IgD-negative memory B cell (primary cell): ENCODE results near the gene SMARCD1. TPM values are rescaled to one million over a fixed set of nuclear protein-coding genes. Genes with fewer than 3 reads are reported as not detected.

Experiments used
- H3K27ac Mint-ChIP-seq, 3 donors: one replicate each; pipeline ENCODE4 v1.8.0; 2020 to 2022; ENCODE audit warnings: mild to moderate bottlenecking in 3 of 3, mixed read lengths in 3 of 3, moderate library complexity in 1 of 3
- H3K27me3 Mint-ChIP-seq: one replicate; pipeline ENCODE4 v1.8.0; 2021; ENCODE audit warnings: mixed read lengths
- H3K36me3 Mint-ChIP-seq: one replicate; pipeline ENCODE4 v1.8.0; 2020; ENCODE audit warnings: mild to moderate bottlenecking, mixed read lengths
- H3K4me1 Mint-ChIP-seq, 3 donors: one replicate each; pipeline ENCODE4 v1.8.0; 2020 to 2022; ENCODE audit warnings: mixed read lengths in 3 of 3, mild to moderate bottlenecking in 1 of 3
- H3K4me3 Mint-ChIP-seq, 4 donors: one replicate each; pipeline ENCODE4 v1.8.0; 2020 to 2022; ENCODE audit warnings: mild to moderate bottlenecking in 4 of 4, mixed read lengths in 4 of 4, moderate library complexity in 3 of 4
- H3K9me3 Mint-ChIP-seq, 3 donors: one replicate each; pipeline ENCODE4 v1.8.0; 2020 to 2021; ENCODE audit warnings: mixed read lengths in 3 of 3, mild to moderate bottlenecking in 1 of 3
- polyA plus RNA-seq: library from polyadenylated mRNA; unstranded; fragments of 300-500 nt; fragmentation: Illumina TruSeq; gene quantifications from one replicate; pipeline ENCODE4 v1.2.3, GENCODE V29; 2021

The SMARCD1 gene
- polyA plus RNA-seq, 1 donor from 2014 or later: 27.9 TPM

DNA sequence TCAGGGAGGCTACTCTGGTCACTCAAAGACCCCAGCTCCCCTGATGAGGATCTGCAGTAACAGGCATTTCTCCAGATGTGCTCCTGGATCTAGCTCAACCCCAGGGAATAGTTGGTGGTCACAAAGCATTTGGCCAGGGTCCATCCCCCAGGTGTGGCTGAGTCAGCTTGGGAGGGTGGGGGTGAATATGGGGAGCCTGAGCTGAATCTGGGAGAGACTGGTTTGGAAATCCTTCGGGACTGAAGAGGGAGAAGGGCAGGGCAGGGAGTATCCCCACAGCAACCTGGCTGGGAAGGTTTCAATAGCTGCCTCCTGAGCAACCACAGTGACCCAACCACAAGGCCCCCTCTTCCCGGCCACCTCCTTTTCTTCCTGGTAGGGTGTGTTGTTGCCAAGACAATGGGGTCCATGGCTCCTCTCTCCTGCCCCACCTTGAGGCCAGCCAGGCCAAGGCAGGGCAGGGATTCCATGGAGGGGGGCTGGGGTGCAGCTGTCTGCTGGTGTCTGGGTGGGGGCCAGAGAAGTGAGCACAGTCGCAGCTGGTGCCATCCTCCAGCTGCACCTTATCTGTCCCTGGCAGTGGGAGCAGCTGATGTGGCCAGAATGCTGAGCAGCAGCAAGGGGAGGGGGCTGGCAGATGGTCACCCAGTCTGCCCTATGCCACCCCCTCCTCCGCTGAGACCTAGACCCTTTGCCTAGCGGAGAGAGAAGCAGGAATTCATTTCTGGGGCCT lies 22.2 kb upstream of the SMARCD1 start:
- Mint-ChIP-seq H3K4me3 (no peak overlapping the region), H3K27ac (no peak overlapping the region), H3K4me1 (no peaks in the 10 kb centered on the region), H3K27me3 (peaks cover 33% of the 10 kb centered on the region), H3K9me3 (no peaks in the 10 kb centered on the region), H3K36me3 (no peaks in the 10 kb centered on the region)

GRCh38 chr12:50065726-50066310 lies 19.3 kb upstream of the SMARCD1 start:
- Mint-ChIP-seq H3K4me1 (peaks cover 0 to 7% (median 7%) of the 10 kb centered on the region in 3 donors), H3K9me3 (no peaks in the 10 kb centered on the region), H3K36me3 (no peaks in the 10 kb centered on the region), H3K4me3 (no peak overlapping the region), H3K27ac (no peak overlapping the region), H3K27me3 (peaks cover 20% of the 10 kb centered on the region)

GRCh38 chr12:50066402-50066801 lies 18.7 kb upstream of the SMARCD1 start:
- Mint-ChIP-seq H3K27ac (no peak overlapping the region), H3K27me3 (peaks cover 17% of the 10 kb centered on the region), H3K4me1 (peaks cover 0 to 7% (median 7%) of the 10 kb centered on the region in 3 donors), H3K9me3 (no peaks in the 10 kb centered on the region), H3K36me3 (no peaks in the 10 kb centered on the region), H3K4me3 (no peak overlapping the region)

- Mint-ChIP-seq H3K36me3 (no peaks in the 10 kb centered on the region), H3K27me3 (peaks cover 9% of the 10 kb centered on the region), H3K4me1 (peaks cover 0 to 7% (median 7%) of the 10 kb centered on the region in 3 donors), H3K27ac (no peak overlapping the region), H3K4me3 (no peak overlapping the region), H3K9me3 (no peaks in the 10 kb centered on the region)
Observed at GRCh38 chr12:50069069-50069468, 16.1 kb upstream of the SMARCD1 start.

GRCh38 chr12:50069539-50069938 lies 15.6 kb upstream of the SMARCD1 start:
- peaks cover 0 to 7% (median 7%) of the 10 kb centered on the region in 3 donors for H3K4me1 Mint-ChIP-seq
- H3K36me3 Mint-ChIP-seq: no peaks in the 10 kb centered on the region
- H3K27me3 Mint-ChIP-seq: peaks cover 9% of the 10 kb centered on the region
- no peak overlapping the region for H3K27ac Mint-ChIP-seq
- H3K9me3 Mint-ChIP-seq: no peaks in the 10 kb centered on the region
- H3K4me3 Mint-ChIP-seq: no peak overlapping the region

DNA sequence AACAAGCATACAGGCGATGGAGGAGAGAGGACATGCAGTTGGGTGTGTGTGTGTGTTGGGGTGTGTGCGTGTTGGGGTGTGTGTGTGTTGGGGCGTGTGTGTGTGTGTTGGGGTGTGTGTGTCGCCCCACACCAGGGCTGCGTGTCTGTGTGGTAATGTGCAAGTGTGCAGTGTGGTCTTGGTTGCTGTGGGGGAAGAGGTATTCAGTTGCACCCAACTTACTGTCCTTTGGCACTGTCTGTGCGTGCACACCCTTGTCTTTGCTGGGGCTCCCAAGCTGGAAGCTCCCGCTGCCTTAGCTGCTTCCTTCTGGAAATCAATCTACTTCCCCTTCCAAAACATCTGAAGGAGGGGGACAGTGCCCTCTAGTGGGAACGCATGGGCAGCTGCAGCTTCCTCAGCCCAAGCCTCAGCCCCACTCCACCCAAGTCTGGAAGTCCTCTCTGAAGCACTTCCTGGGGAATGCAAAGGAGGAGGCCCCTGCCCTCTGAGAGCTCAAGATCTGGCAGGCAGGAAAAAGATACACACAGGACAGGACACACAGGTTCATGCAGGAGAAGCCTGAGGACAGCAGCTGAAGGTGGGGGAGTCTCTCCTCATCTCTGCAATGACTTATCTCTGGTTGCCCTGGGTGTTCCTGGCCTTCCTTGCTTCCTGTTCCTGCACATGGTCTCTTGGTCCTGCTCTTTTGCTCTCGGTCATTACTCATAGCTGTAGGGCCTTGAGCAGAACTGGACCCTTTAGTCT lies 14.7 kb upstream of the SMARCD1 start:
- peaks cover 0 to 10% (median 7%) of the 10 kb centered on the region in 3 donors for H3K4me1 Mint-ChIP-seq
- no peaks in the 10 kb centered on the region for H3K36me3 Mint-ChIP-seq
- no peak overlapping the region for H3K27ac Mint-ChIP-seq
- H3K4me3 Mint-ChIP-seq: no peak overlapping the region
- no peaks in the 10 kb centered on the region for H3K9me3 Mint-ChIP-seq
- peaks cover 9% of the 10 kb centered on the region for H3K27me3 Mint-ChIP-seq

- no peaks in the 10 kb centered on the region for H3K36me3 Mint-ChIP-seq
- H3K4me1 Mint-ChIP-seq: peaks cover 0 to 10% (median 7%) of the 10 kb centered on the region in 3 donors
- no peak overlapping the region for H3K4me3 Mint-ChIP-seq
- no peaks in the 10 kb centered on the region for H3K9me3 Mint-ChIP-seq
- H3K27me3 Mint-ChIP-seq: peaks cover 9% of the 10 kb centered on the region
- no peak overlapping the region for H3K27ac Mint-ChIP-seq
Observed at GRCh38 chr12:50072198-50072907, 12.8 kb upstream of the SMARCD1 start.

GRCh38 chr12:50073206-50073605 lies 11.9 kb upstream of the SMARCD1 start:
- H3K27ac Mint-ChIP-seq: no peak overlapping the region
- H3K9me3 Mint-ChIP-seq: no peaks in the 10 kb centered on the region
- no peak overlapping the region for H3K4me3 Mint-ChIP-seq
- peaks cover 9% of the 10 kb centered on the region for H3K27me3 Mint-ChIP-seq
- H3K4me1 Mint-ChIP-seq: peaks cover 0 to 10% (median 7%) of the 10 kb centered on the region in 3 donors
- no peaks in the 10 kb centered on the region for H3K36me3 Mint-ChIP-seq

DNA sequence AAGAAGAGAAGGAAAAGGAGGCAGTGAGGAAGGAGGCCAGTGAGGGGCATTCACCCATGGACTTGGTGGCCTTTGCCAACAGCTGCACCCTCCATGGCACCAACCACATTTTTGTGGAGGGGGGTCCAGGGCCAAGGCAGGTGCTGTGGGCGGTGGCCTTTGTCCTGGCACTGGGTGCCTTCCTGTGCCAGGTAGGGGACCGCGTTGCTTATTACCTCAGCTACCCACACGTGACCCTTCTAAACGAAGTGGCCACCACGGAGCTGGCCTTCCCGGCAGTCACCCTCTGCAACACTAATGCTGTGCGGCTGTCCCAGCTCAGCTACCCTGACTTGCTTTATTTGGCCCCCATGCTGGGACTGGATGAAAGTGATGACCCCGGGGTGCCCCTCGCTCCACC lies 11.4 kb upstream of the SMARCD1 start:
- no peak overlapping the region for H3K4me3 Mint-ChIP-seq
- no peak overlapping the region for H3K27ac Mint-ChIP-seq
- H3K36me3 Mint-ChIP-seq: no peaks in the 10 kb centered on the region
- H3K27me3 Mint-ChIP-seq: peaks cover 9% of the 10 kb centered on the region
- no peaks in the 10 kb centered on the region for H3K9me3 Mint-ChIP-seq
- peaks cover 0 to 10% (median 7%) of the 10 kb centered on the region in 3 donors for H3K4me1 Mint-ChIP-seq

DNA sequence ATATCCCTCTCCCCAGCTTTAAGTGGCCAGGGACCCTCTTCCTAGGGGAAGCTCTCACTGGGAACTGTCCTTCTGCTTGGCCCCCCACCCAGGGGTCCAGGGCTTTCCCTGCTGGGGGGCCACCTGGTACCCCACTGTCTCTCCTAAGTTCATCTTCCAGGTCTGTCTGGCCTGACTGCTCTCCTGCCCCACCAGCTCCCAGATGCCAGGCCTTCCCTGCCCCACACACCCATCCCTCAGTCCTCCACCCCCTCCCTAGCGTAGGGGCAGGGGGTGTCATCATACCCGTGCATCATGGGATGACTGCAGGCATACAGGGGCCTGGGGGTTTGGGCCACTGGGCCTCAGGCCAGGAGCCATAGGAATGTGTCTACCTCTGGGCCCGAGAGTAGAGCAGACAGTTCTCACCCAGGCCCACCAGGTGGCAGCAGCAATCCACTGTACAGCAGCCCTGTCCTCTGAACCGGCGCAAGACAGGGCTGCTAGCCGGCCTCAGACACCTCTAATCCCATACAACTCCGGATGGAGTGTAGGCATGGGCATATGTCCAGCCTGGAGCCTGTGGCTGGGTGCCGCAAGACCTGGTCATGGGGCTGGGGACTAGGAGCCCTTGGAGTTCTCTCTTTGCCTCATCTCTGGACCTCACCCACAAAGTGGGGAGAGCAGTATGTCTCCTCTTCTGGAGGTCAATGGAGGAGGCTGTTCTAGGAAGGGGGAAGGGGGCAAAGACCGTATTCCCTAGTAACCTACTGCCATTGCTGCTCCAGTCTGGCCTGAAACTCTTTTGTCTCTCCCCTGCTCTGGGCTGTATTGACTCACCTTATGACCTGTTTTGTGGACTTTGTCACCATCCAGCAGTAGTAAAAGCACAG lies 10.0 kb upstream of the SMARCD1 start:
- H3K36me3 Mint-ChIP-seq: no peaks in the 10 kb centered on the region
- no peaks in the 10 kb centered on the region for H3K9me3 Mint-ChIP-seq
- peaks cover 0 to 9% (median 5%) of the 10 kb centered on the region in 3 donors for H3K4me1 Mint-ChIP-seq
- no peak overlapping the region for H3K4me3 Mint-ChIP-seq
- no peak overlapping the region for H3K27ac Mint-ChIP-seq
- H3K27me3 Mint-ChIP-seq: peaks cover 8% of the 10 kb centered on the region

DNA sequence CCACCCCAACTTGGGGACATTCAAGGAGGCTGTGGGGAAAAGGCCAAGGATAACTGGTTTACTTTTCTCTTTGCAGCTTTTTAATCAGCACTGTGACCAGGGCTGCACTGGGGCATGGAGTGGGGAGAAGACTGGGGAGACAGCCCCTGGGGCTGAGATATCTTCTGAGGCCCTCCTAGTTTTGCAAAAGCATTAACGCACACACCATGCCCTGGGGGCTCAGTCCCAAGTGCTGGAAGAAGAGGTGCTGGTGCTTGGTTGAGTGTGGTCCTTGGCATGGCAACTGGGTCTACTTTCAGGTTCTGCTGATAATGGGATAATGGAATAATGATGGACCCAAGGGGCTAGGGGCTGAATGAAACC lies 9.4 kb upstream of the SMARCD1 start:
- Mint-ChIP-seq H3K27ac (no peak overlapping the region), H3K4me1 (peaks cover 0 to 3% (median 0%) of the 10 kb centered on the region in 3 donors), H3K27me3 (peaks cover 5% of the 10 kb centered on the region), H3K4me3 (no peak overlapping the region), H3K36me3 (no peaks in the 10 kb centered on the region), H3K9me3 (no peaks in the 10 kb centered on the region)

- Mint-ChIP-seq H3K4me1 (peaks cover 0 to 3% (median 0%) of the 10 kb centered on the region in 3 donors), H3K4me3 (no peak overlapping the region), H3K36me3 (no peaks in the 10 kb centered on the region), H3K27me3 (peaks cover 2% of the 10 kb centered on the region), H3K27ac (no peak overlapping the region), H3K9me3 (no peaks in the 10 kb centered on the region)
Observed at GRCh38 chr12:50077099-50077498, 8.0 kb upstream of the SMARCD1 start.

DNA sequence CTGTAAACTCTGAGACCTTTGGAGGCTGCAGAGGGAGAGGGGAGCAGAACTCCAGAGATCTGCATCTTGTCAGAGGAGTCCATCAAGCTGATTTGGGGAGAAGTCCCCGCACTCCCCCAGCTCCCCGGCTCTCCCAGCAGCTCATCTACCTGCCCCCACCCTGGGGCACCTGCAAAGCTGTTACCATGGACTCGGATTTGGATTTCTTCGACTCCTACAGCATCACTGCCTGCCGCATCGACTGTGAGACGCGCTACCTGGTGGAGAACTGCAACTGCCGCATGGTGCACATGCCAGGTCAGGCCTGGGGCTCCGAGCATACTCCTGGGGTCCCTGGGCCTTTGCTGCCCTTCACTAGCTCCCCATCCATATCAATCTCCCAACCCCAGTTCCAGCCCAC lies 6.9 kb upstream of the SMARCD1 start:
- H3K27ac Mint-ChIP-seq: no peak overlapping the region
- no peaks in the 10 kb centered on the region for H3K9me3 Mint-ChIP-seq
- H3K4me1 Mint-ChIP-seq: peaks cover 0 to 3% (median 0%) of the 10 kb centered on the region in 3 donors
- no peaks in the 10 kb centered on the region for H3K36me3 Mint-ChIP-seq
- no peak overlapping the region for H3K4me3 Mint-ChIP-seq
- H3K27me3 Mint-ChIP-seq: peaks cover 2% of the 10 kb centered on the region

DNA sequence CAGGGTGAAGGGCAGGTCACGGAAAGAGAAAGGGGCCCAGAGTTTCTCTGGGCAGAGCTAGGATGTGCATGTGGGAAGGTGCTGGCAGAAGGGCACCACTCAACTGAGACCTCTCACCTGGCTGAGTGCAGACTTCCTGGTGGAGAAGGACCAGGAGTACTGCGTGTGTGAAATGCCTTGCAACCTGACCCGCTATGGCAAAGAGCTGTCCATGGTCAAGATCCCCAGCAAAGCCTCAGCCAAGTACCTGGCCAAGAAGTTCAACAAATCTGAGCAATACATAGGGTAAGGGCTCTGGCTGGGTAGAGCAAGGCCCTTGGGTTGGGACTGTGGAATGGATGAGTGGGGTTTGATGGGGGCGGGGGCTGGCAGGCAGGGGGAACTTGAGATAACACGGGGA lies 5.4 kb upstream of the SMARCD1 start:
- H3K27ac Mint-ChIP-seq: no peak overlapping the region
- no peaks in the 10 kb centered on the region for H3K36me3 Mint-ChIP-seq
- H3K27me3 Mint-ChIP-seq: peaks cover 1% of the 10 kb centered on the region
- H3K9me3 Mint-ChIP-seq: no peaks in the 10 kb centered on the region
- H3K4me1 Mint-ChIP-seq: peaks cover 3 to 6% (median 5%) of the 10 kb centered on the region in 3 donors
- H3K4me3 Mint-ChIP-seq: peak overlapping the region in 1 of 4 donors; percentile 64
